ENCODE data around the gene MSH2. TPM values are rescaled to one million over a fixed set of nuclear protein-coding genes. Genes with fewer than 3 reads are reported as not detected.

MSH2 gene
- total RNA-seq, 3 donors from 2014 or later (not counting 1 experiment from before 2014, with no cell fraction given): 11.9 to 18.8 (median 15.0) TPM

- intact Hi-C loops (cut with micrococcal nuclease): no loop called here
- Histone ChIP-seq H3K9me3 (ENCODE audit: control insufficient read depth, insufficient read depth, low read length) (no peaks in the 10 kb centered on the region), H3K4me3 (ENCODE audit: low read length) (no peak overlapping the region), H3K36me3 (ENCODE audit: control insufficient read depth, insufficient read depth, low read length) (no peaks in the 10 kb centered on the region), H3K27ac (ENCODE audit: low read length) (no peak overlapping the region), H3K27me3 (ENCODE audit: control insufficient read depth, insufficient read depth, low read length) (no peaks in the 10 kb centered on the region), H3K4me1 (ENCODE audit: control insufficient read depth, insufficient read depth, low read length) (peaks cover 11% of the 10 kb centered on the region)
- Mint-ChIP-seq H3K27ac (peak overlapping the region in 1 of 2 donors; percentile 33), H3K4me3 (no peak overlapping the region), H3K36me3 (no peaks in the 10 kb centered on the region), H3K9me3 (no peaks in the 10 kb centered on the region), H3K4me1 (peaks cover 10% of the 10 kb centered on the region in 2 donors), H3K27me3 (ENCODE audit: low read depth in 2 of 2) (no peaks in the 10 kb centered on the region)
- ATAC-seq (no peak), DNase-seq (no peak)
- WGBS (ENCODE audit: insufficient coverage): 100% methylated on average over 3 of the region's 4 CpGs
- TF ChIP-seq, protein P1, sequence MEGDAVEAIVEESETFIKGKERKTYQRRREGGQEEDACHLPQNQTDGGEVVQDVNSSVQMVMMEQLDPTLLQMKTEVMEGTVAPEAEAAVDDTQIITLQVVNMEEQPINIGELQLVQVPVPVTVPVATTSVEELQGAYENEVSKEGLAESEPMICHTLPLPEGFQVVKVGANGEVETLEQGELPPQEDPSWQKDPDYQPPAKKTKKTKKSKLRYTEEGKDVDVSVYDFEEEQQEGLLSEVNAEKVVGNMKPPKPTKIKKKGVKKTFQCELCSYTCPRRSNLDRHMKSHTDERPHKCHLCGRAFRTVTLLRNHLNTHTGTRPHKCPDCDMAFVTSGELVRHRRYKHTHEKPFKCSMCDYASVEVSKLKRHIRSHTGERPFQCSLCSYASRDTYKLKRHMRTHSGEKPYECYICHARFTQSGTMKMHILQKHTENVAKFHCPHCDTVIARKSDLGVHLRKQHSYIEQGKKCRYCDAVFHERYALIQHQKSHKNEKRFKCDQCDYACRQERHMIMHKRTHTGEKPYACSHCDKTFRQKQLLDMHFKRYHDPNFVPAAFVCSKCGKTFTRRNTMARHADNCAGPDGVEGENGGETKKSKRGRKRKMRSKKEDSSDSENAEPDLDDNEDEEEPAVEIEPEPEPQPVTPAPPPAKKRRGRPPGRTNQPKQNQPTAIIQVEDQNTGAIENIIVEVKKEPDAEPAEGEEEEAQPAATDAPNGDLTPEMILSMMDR (IDR thresholded peaks at IDR 0.05): no peak
Measured at GRCh38 chr2:47525167-47525566, 122.2 kb downstream of the MSH2 start.

GRCh38 chr2:47528455-47528854, 125.5 kb downstream of the MSH2 start:
- WGBS (ENCODE audit: insufficient coverage): 80% methylated on average over 6 of the region's 6 CpGs
- intact Hi-C loops (cut with micrococcal nuclease): no loop called here
- no peaks in the 10 kb centered on the region for H3K27me3 ChIP-seq (ENCODE audit: control insufficient read depth, insufficient read depth, low read length)
- Mint-ChIP-seq H3K4me3 (no peak overlapping the region), H3K9me3 (no peaks in the 10 kb centered on the region), H3K4me1 (no peaks in the 10 kb centered on the region), H3K36me3 (no peaks in the 10 kb centered on the region), H3K27ac (no peak overlapping the region), H3K27me3 (ENCODE audit: low read depth in 2 of 2) (no peaks in the 10 kb centered on the region)
- no peak overlapping the region for H3K27ac ChIP-seq (ENCODE audit: low read length)
- no peaks in the 10 kb centered on the region for H3K9me3 ChIP-seq (ENCODE audit: control insufficient read depth, insufficient read depth, low read length)
- no peak for DNase-seq
- no peak overlapping the region for H3K4me3 ChIP-seq (ENCODE audit: low read length)
- TF ChIP-seq, protein P1 (IDR thresholded peaks at IDR 0.05): no peak
- ATAC-seq: no peak
- H3K4me1 ChIP-seq (ENCODE audit: control insufficient read depth, insufficient read depth, low read length): no peaks in the 10 kb centered on the region
- H3K36me3 ChIP-seq (ENCODE audit: control insufficient read depth, insufficient read depth, low read length): no peaks in the 10 kb centered on the region

DNA sequence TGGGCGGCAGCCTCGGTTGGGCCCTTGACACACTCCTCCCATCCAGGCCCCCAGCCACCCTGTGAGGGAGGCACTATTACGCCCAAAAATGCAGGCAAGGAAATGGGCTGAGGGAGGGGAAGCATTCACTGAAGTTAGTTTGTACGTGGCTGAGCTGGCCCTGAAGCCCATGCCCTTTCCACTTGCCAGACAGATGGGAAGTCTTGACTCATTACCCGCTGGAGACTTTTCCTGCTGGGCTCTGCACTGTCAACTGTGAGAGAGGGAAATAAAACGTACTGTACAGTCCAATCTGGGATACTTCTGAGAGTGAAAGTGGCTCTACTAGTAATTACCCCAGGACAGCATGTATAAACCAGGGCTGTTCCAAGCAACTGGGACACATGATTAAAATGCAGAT, 125.9 kb downstream of the MSH2 start:
- TF ChIP-seq, protein P1 (IDR thresholded peaks at IDR 0.05): no peak
- Histone ChIP-seq H3K27ac (ENCODE audit: low read length) (no peak overlapping the region), H3K4me1 (ENCODE audit: control insufficient read depth, insufficient read depth, low read length) (no peaks in the 10 kb centered on the region), H3K9me3 (ENCODE audit: control insufficient read depth, insufficient read depth, low read length) (no peaks in the 10 kb centered on the region), H3K4me3 (ENCODE audit: low read length) (no peak overlapping the region), H3K27me3 (ENCODE audit: control insufficient read depth, insufficient read depth, low read length) (no peaks in the 10 kb centered on the region), H3K36me3 (ENCODE audit: control insufficient read depth, insufficient read depth, low read length) (no peaks in the 10 kb centered on the region)
- WGBS (ENCODE audit: insufficient coverage): 76% methylated on average over 6 of the region's 6 CpGs
- intact Hi-C loops (cut with micrococcal nuclease): no loop called here
- Mint-ChIP-seq H3K4me3 (no peak overlapping the region), H3K27me3 (ENCODE audit: low read depth in 2 of 2) (no peaks in the 10 kb centered on the region), H3K27ac (no peak overlapping the region), H3K36me3 (no peaks in the 10 kb centered on the region), H3K4me1 (no peaks in the 10 kb centered on the region), H3K9me3 (no peaks in the 10 kb centered on the region)
- no peak for DNase-seq
- no peak for ATAC-seq

DNA sequence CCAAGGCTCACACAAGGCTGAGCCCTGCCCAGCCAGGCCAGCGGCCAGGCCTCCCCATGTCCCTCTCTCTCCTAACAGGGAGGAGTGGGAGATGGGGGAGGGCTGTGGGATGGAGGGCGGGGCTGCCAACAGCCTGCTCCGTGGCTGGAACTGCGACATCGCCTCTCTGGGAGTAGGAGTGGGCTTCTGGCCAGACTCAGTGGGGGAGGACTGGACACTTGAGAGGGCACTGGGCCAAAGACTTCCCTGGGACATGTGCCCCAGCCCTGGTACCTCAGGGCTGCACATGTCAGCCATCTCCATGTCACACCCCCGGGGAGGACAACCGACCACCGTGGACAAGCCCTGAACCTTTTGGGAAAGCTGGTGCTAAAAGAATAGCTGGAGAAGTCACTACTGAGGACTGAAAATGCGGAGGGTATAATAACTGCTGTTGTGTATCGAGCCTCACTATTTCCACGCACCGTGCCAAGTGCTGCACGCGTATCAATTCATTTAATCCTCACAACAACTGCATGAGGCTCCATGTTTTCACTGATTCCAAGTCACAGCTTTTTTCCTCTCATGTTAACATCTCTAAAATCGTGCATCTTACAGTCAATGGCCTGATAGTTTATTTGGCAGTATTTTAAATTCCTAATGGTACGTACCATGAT, 127.3 kb downstream of the MSH2 start:
- TF ChIP-seq, protein P1 (IDR thresholded peaks at IDR 0.05): no peak
- Mint-ChIP-seq H3K27ac (no peak overlapping the region), H3K36me3 (no peaks in the 10 kb centered on the region), H3K4me3 (no peak overlapping the region), H3K9me3 (no peaks in the 10 kb centered on the region), H3K4me1 (no peaks in the 10 kb centered on the region), H3K27me3 (ENCODE audit: low read depth in 2 of 2) (no peaks in the 10 kb centered on the region)
- Histone ChIP-seq H3K27ac (ENCODE audit: low read length) (no peak overlapping the region), H3K36me3 (ENCODE audit: control insufficient read depth, insufficient read depth, low read length) (no peaks in the 10 kb centered on the region), H3K9me3 (ENCODE audit: control insufficient read depth, insufficient read depth, low read length) (no peaks in the 10 kb centered on the region), H3K4me1 (ENCODE audit: control insufficient read depth, insufficient read depth, low read length) (no peaks in the 10 kb centered on the region), H3K4me3 (ENCODE audit: low read length) (no peak overlapping the region), H3K27me3 (ENCODE audit: control insufficient read depth, insufficient read depth, low read length) (no peaks in the 10 kb centered on the region)
- intact Hi-C loops (cut with micrococcal nuclease): no loop called here
- 93% methylated on average over 15 of the region's 16 CpGs for WGBS (ENCODE audit: insufficient coverage)
- DNase-seq (no peak), ATAC-seq (no peak)

Data from natural killer cell (primary cell).